ENCODE data around the gene EFHC1. TPM values are rescaled to one million over a fixed set of nuclear protein-coding genes. Genes with fewer than 3 reads are reported as not detected.

The EFHC1 gene
- total RNA-seq, 1 donor from 2014 or later, result 59.8 TPM

DNA sequence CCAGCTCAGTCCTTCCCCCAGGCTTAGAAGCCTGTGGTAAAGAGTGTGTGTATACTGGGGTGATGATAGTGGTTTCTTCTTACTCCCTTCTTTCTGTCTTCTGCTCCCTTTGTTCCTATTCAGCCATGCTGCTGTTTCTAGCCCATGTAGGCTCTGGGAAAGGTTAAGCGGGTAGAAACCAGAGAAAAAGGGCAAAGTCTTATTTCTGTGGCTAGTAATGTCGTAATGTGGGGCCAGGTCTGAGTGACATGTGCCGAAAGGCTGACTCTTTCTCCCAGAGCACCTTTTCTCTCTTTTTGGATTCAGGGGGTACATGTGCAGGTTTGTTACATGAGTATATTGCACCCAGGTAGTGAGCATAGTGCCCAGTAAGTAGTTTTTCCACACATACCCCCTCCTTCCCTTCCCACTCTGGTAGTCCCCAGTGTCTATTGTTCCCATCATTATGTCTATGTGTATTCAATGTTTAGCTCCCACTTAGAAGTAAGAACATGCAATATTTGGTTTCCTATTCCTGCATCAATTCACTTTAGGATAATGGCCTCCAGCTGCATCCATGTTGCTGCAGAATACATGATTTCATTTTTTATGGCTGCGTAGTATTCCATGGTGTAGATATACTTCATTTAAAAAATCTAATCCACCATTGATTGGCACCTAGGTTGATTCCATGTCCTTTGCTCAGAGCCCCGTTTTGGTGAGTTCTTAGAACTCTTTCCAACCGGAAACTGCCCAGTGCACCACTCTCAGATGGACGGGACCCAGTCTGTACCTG, 74.3 kb downstream of the EFHC1 start:
- Histone ChIP-seq H2AFZ (replicated peaks) (no peak overlapping the region), H3K4me2 (no peak overlapping the region), H3K36me3 (no peaks in the 10 kb centered on the region), H4K20me1 (ENCODE audit: low read depth) (no peaks in the 10 kb centered on the region), H3K4me1 (peaks cover 15% of the 10 kb centered on the region), H3F3A (ENCODE audit: low read depth) (peaks cover 16% of the 10 kb centered on the region), H3K9me3 (ENCODE audit: low read depth) (no peaks in the 10 kb centered on the region), H3K27ac (no peak overlapping the region), H3K9ac (no peak overlapping the region), H3K27me3 (no peaks in the 10 kb centered on the region), H3K4me3 (no peak overlapping the region), H3K79me2 (ENCODE audit: low read depth) (no peaks in the 10 kb centered on the region)
- Mint-ChIP-seq H3K9me3 (no peaks in the 10 kb centered on the region), H3K27me3 (ENCODE audit: insufficient read depth, low read depth) (peaks cover 6% of the 10 kb centered on the region), H3K4me1 (peaks cover 16% of the 10 kb centered on the region), H3K4me3 (no peak overlapping the region), H3K36me3 (peaks cover 29% of the 10 kb centered on the region), H3K27ac (no peak overlapping the region)
- TF ChIP-seq, protein P1, sequence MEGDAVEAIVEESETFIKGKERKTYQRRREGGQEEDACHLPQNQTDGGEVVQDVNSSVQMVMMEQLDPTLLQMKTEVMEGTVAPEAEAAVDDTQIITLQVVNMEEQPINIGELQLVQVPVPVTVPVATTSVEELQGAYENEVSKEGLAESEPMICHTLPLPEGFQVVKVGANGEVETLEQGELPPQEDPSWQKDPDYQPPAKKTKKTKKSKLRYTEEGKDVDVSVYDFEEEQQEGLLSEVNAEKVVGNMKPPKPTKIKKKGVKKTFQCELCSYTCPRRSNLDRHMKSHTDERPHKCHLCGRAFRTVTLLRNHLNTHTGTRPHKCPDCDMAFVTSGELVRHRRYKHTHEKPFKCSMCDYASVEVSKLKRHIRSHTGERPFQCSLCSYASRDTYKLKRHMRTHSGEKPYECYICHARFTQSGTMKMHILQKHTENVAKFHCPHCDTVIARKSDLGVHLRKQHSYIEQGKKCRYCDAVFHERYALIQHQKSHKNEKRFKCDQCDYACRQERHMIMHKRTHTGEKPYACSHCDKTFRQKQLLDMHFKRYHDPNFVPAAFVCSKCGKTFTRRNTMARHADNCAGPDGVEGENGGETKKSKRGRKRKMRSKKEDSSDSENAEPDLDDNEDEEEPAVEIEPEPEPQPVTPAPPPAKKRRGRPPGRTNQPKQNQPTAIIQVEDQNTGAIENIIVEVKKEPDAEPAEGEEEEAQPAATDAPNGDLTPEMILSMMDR (IDR thresholded peaks at IDR 0.05), result no peak
- no peak for TF ChIP-seq EZH2phosphoT487 (IDR thresholded peaks at IDR 0.05)
- no peak for TF ChIP-seq EZH2 (IDR thresholded peaks at IDR 0.05)
- DNase-seq (ENCODE audit: low spot score), result no peak

DNA sequence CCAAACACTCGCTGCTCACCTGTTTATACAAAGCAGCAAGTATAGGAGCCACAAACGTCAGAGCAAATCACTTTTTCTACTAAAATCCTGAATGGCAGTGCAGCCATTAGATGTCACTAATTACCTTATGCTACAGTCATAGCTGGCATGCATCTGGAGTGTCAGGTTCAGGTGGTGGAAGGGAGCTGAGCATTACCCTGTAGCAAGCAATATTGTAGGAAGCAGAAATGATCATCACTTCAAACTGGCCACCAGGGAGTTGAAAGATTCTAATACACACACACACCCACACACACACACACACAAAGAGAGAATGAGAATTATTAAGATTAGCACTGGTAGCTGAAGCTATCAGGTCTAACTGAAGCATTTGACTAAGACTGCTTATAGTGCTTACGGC, 75.8 kb downstream of the EFHC1 start:
- Histone ChIP-seq H3K4me2 (no peak overlapping the region), H3K9me3 (ENCODE audit: low read depth) (no peaks in the 10 kb centered on the region), H3K27ac (no peak overlapping the region), H3K4me3 (no peak overlapping the region), H3K79me2 (ENCODE audit: low read depth) (no peaks in the 10 kb centered on the region), H3K27me3 (no peaks in the 10 kb centered on the region), H2AFZ (replicated peaks) (no peak overlapping the region), H3K36me3 (no peaks in the 10 kb centered on the region), H3K4me1 (peaks cover 19% of the 10 kb centered on the region), H3K9ac (no peak overlapping the region), H4K20me1 (ENCODE audit: low read depth) (no peaks in the 10 kb centered on the region), H3F3A (ENCODE audit: low read depth) (peaks cover 16% of the 10 kb centered on the region)
- H3K36me3 Mint-ChIP-seq, result peaks cover 23% of the 10 kb centered on the region
- DNase-seq (ENCODE audit: low spot score), result no peak
- H3K4me1 Mint-ChIP-seq, result peaks cover 16% of the 10 kb centered on the region
- no peak overlapping the region for H3K4me3 Mint-ChIP-seq
- H3K27ac Mint-ChIP-seq, result no peak overlapping the region
- H3K27me3 Mint-ChIP-seq (ENCODE audit: insufficient read depth, low read depth), result peaks cover 7% of the 10 kb centered on the region
- TF ChIP-seq EZH2 (IDR thresholded peaks at IDR 0.05) (no peak), EZH2phosphoT487 (IDR thresholded peaks at IDR 0.05) (no peak)
- TF ChIP-seq, protein P1 (IDR thresholded peaks at IDR 0.05), result no peak
- H3K9me3 Mint-ChIP-seq, result no peaks in the 10 kb centered on the region

DNA sequence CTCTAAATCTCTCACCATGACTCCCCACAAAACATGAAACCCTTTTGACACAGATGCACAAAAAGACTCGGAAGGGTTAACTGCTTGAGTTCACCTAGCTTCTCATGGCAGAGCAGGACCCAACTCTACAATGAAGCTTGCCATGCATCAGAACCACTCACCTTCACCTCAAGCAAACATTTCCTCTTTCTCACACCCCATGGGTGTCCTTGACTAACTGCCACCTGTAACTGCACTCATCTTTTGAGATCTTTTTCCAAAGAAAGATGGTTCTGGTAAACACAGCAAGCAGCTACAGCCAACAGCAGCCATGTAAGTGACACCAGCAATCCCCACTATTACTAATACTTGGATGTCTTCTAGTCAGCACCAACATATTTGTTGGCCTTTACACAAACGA, 76.5 kb downstream of the EFHC1 start:
- H3K9ac ChIP-seq, result no peak overlapping the region
- no peaks in the 10 kb centered on the region for H3K27me3 ChIP-seq
- Mint-ChIP-seq H3K4me3 (no peak overlapping the region), H3K36me3 (peaks cover 24% of the 10 kb centered on the region), H3K27me3 (ENCODE audit: insufficient read depth, low read depth) (peaks cover 7% of the 10 kb centered on the region), H3K27ac (no peak overlapping the region), H3K9me3 (no peaks in the 10 kb centered on the region), H3K4me1 (peaks cover 16% of the 10 kb centered on the region)
- H3K4me2 ChIP-seq, result no peak overlapping the region
- no peak for TF ChIP-seq EZH2phosphoT487 (IDR thresholded peaks at IDR 0.05)
- TF ChIP-seq EZH2 (IDR thresholded peaks at IDR 0.05), result no peak
- TF ChIP-seq, protein P1 (IDR thresholded peaks at IDR 0.05), result no peak
- H3K9me3 ChIP-seq (ENCODE audit: low read depth), result no peaks in the 10 kb centered on the region
- H3K27ac ChIP-seq, result no peak overlapping the region
- H3K36me3 ChIP-seq, result no peaks in the 10 kb centered on the region
- no peaks in the 10 kb centered on the region for H3K79me2 ChIP-seq (ENCODE audit: low read depth)
- H4K20me1 ChIP-seq (ENCODE audit: low read depth), result no peaks in the 10 kb centered on the region
- no peak for DNase-seq (ENCODE audit: low spot score)
- no peak overlapping the region for H3K4me3 ChIP-seq
- peaks cover 16% of the 10 kb centered on the region for H3F3A ChIP-seq (ENCODE audit: low read depth)
- H2AFZ ChIP-seq (replicated peaks), result no peak overlapping the region
- H3K4me1 ChIP-seq, result peaks cover 19% of the 10 kb centered on the region

All from neural progenitor cell (in vitro differentiated cells).